GM06990 (cell line): ENCODE data around the gene DNASE2.
"Not testable (repeated sequence)": the region's sequence is repeated elsewhere in the genome, so short reads cannot be mapped to it uniquely, and the experiment has no call there.

Experiments used
- DNase-seq: peaks from one replicate; pipeline ENCODE4 v3.0.0-alpha.2; 2011; ENCODE audit not compliant: insufficient read length; ENCODE audit errors: extremely low read depth
- H3K27me3 ChIP-seq: replicated peaks from 2 replicates; pipeline ENCODE4 v1.6.0; 2011; ENCODE audit warnings: low read length; ENCODE audit not compliant: control insufficient read depth, insufficient read depth
- H3K36me3 ChIP-seq: 2 replicates; pipeline ENCODE4 v1.5.1; 2011; ENCODE audit warnings: low read length; ENCODE audit not compliant: control insufficient read depth, insufficient read depth
- H3K4me3 ChIP-seq: replicated peaks from 2 replicates; pipeline ENCODE4 v1.5.1; 2011; ENCODE audit warnings: low read depth, mild to moderate bottlenecking, control low read depth, low read length
- TF ChIP-seq, protein P1 (sequence below): IDR thresholded peaks from 2 replicates; pipeline ENCODE4 v1.5.1; 2011; ENCODE audit warnings: low read length, control low read depth, mild to moderate bottlenecking, inconsistent platforms; ENCODE audit not compliant: insufficient read depth, poor library complexity, severe bottlenecking

DNASE2 gene

DNA sequence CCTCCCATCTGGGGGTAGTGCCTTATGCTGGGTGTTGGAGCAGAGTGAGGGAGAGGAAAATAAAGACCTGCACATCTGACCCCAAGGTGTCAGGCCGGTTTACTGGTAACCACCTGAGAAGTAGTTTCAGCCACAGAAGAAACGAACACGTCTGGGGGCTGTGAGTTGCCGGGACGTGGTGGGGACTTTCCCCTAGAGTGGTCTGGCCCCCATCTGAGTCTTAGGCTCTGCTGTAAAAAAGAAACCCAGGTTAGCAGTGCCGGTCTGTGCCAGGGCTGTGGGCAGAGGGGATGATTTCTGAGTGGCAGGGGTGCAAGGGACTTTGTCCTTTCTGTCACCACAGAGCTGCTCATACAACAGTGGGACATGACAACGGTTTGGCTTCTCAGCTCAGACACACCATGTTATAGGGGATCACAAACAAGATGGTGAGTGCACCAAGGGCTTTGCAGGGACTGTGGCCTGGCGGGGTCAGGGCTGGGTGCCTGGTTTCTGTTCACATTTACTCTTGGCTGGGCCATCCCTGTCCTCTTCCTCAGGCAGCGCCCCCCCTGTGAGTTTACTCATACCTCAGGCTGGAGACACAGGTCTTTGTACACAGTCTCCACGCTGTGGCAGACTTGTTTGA lies 18.8 kb upstream of the DNASE2 start:
- TF ChIP-seq, protein P1, sequence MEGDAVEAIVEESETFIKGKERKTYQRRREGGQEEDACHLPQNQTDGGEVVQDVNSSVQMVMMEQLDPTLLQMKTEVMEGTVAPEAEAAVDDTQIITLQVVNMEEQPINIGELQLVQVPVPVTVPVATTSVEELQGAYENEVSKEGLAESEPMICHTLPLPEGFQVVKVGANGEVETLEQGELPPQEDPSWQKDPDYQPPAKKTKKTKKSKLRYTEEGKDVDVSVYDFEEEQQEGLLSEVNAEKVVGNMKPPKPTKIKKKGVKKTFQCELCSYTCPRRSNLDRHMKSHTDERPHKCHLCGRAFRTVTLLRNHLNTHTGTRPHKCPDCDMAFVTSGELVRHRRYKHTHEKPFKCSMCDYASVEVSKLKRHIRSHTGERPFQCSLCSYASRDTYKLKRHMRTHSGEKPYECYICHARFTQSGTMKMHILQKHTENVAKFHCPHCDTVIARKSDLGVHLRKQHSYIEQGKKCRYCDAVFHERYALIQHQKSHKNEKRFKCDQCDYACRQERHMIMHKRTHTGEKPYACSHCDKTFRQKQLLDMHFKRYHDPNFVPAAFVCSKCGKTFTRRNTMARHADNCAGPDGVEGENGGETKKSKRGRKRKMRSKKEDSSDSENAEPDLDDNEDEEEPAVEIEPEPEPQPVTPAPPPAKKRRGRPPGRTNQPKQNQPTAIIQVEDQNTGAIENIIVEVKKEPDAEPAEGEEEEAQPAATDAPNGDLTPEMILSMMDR, result no peak
- no peak overlapping the region for H3K4me3 ChIP-seq
- H3K36me3 ChIP-seq, result peaks cover 17% of the 10 kb centered on the region
- no peaks in the 10 kb centered on the region for H3K27me3 ChIP-seq
- peak; percentile 61 for DNase-seq

DNA sequence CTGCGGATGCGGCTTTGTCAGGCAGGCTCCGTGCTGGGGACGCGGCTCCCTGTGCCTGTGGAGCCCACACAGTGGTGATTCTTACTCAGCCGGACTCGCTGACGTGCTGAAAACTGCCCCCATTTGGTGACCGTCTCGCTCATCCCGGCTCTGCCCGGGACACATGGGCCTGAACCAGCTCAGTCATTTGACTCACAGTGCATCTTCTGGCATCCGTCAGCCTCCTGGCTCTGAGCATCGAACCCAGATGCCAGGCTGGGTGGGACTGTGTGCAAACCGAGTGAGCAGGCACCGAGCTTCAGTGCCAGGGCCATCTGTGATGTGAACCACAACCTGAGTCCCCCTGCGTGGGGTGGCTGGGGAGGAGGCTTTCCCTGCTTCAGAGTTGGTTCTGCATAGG lies 15.2 kb upstream of the DNASE2 start:
- H3K27me3 ChIP-seq, result no peaks in the 10 kb centered on the region
- TF ChIP-seq, protein P1, result no peak
- peaks cover 22% of the 10 kb centered on the region for H3K36me3 ChIP-seq
- DNase-seq, result no peak
- H3K4me3 ChIP-seq, result no peak overlapping the region

- H3K36me3 ChIP-seq, result peaks cover 22% of the 10 kb centered on the region
- DNase-seq, result no peak
- TF ChIP-seq, protein P1, result no peak
- no peak overlapping the region for H3K4me3 ChIP-seq
- H3K27me3 ChIP-seq, result no peaks in the 10 kb centered on the region
These were observed 12.3 kb upstream of the DNASE2 start for GRCh38 chr19:12893582-12893981.

- peak overlapping the region; percentile 98 for H3K4me3 ChIP-seq
- H3K27me3 ChIP-seq, result no peaks in the 10 kb centered on the region
- DNase-seq, result no peak
- TF ChIP-seq, protein P1, result no peak
- H3K36me3 ChIP-seq, result peaks cover 10% of the 10 kb centered on the region
These were observed 10.3 kb upstream of the DNASE2 start for GRCh38 chr19:12891553-12892021.

- TF ChIP-seq, protein P1, result no peak
- DNase-seq, result peak; percentile 90
- Histone ChIP-seq H3K27me3 (no peaks in the 10 kb centered on the region), H3K36me3 (peaks cover 5% of the 10 kb centered on the region), H3K4me3 (peak within 1 kb of the TSS; percentile 98)
These were observed 9.7 kb upstream of the DNASE2 start, which contains the start of gene GCDH for GRCh38 chr19:12890787-12891552. TSS of gene GCDH (plus strand) at chr19:12891160. CDS start at chr19:12891305, 145 bp downstream.

- not testable (repeated sequence) for DNase-seq, H3K27me3 ChIP-seq
- H3K4me3 ChIP-seq, result peak overlapping the region; percentile 60
These were observed 9.1 kb upstream of the DNASE2 start for GRCh38 chr19:12890299-12890786.

More at GRCh38 chr19:12890299-12890786, 9.1 kb upstream of the DNASE2 start:
- H3K36me3 ChIP-seq, result not testable (repeated sequence)
